AG09309 (cell line): ENCODE measurements around the gene SAP30L.

Experiments
- DNase-seq: peaks from one replicate; pipeline ENCODE4 v3.0.0-alpha.2; 2010; ENCODE audit warnings: low read depth
- H3K4me3 ChIP-seq: 2 replicates; pipeline ENCODE4 v1.5.1; 2011; ENCODE audit warnings: mild to moderate bottlenecking, low read depth, low read length, moderate library complexity; ENCODE audit not compliant: control insufficient read depth
- CTCF ChIP-seq: IDR thresholded peaks from 2 replicates; pipeline ENCODE4 v1.5.1; 2011; ENCODE audit warnings: mild to moderate bottlenecking, low read depth, low read length, inconsistent platforms; ENCODE audit not compliant: insufficient read depth, control insufficient read depth; ENCODE audit errors: missing control alignments

Gene SAP30L, protein sequence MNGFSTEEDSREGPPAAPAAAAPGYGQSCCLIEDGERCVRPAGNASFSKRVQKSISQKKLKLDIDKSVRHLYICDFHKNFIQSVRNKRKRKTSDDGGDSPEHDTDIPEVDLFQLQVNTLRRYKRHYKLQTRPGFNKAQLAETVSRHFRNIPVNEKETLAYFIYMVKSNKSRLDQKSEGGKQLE

GRCh38 chr5:154445422-154446194 lies at the start of gene SAP30L:
SAP30L (plus strand) TSS chr5:154445997; CDS start chr5:154446605, 608 bp downstream.
- TF ChIP-seq CTCF, result no peak
- peak; percentile 74 for DNase-seq
- peak within 1 kb of the TSS; percentile 57 for H3K4me3 ChIP-seq

DNA sequence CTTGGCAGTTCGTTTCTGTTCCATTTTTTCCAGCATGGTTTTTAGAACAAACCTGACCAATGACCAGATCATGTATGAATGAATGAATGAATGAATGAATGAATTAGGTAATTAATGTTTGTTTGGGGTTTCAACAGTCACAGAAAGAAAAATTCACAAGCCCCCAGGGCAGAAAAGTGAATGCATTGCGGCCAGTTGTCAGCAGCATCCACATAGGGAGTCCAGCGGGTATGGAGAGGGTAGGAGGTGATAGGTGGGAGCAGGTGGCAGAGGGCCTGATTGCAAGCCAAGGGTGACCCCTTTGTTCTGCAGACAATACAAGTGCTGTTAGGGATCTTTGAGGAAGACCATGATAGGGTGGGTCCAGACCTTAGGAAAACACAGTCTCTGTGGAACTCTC lies 49.7 kb upstream of the SAP30L start:
- no peak overlapping the region for H3K4me3 ChIP-seq

DNA sequence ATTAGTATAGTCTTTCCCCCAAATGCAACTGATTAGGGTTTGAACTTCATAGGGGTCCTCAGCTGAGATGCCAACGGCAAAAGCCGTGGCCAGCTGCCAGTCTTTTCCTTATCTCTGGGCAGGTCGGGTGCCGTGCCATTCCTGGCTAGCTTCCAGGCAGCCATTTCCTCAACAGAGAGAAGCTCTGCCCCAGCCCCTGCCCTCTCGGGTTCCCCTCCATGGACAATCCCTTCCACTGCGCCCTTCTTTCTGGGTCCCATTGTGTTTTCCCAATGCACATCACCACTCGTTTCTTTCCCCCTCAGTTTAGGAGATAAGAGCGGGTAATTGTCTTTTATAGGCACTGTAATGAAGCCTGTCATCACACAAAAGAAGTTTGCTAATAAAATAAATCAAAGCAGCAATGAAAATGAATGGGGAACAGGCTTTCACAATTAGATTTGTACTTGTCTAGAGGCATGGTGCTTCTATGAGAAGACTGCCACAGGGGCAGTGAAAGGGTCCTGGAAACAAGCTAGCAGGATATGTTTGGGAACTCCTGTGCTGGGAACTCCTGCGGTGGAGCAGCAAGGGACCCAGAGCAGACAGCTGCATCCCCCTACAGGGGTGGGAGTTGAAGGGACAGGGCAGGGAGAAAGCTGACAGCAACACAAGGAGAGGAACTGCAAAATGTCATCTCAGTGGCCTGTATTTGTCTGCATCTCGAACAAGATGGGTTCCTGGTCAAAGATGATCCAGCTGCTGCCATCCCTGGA lies 48.0 kb upstream of the SAP30L start:
- H3K4me3 ChIP-seq, result no peak overlapping the region
- no peak for DNase-seq
- no peak for TF ChIP-seq CTCF

More for the DNA sequence above, 49.7 kb upstream of the SAP30L start:
- DNase-seq, result no peak
- no peak for TF ChIP-seq CTCF

GRCh38 chr5:154400678-154401077 lies 45.1 kb upstream of the SAP30L start:
- no peak overlapping the region for H3K4me3 ChIP-seq
- DNase-seq, result no peak
- TF ChIP-seq CTCF, result no peak

GRCh38 chr5:154401355-154401754 lies 44.4 kb upstream of the SAP30L start:
- TF ChIP-seq CTCF, result no peak

DNA sequence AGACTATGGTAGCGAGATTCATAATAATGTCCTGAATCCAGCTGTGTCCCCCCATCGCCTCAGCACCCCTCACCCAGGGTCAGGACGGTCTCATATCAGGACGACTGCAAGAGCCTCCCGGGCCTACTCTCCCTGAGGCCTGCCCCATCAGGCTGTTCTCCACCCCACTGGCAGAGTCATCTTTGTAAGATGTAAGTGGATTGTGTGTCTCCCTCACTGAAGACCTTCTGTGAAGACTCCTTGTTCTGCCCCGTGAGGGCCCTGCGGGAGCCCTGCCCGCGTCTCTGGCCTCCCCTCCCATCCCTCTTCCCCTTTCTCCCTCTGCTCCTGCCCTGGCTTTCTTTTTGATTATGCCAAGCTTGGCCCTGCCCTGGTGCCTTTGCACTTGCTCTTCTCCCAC lies 43.9 kb upstream of the SAP30L start:
- no peak for TF ChIP-seq CTCF

More at GRCh38 chr5:154401355-154401754, 44.4 kb upstream of the SAP30L start:
- no peak overlapping the region for H3K4me3 ChIP-seq
- DNase-seq, result no peak

More for the DNA sequence above, 43.9 kb upstream of the SAP30L start:
- H3K4me3 ChIP-seq, result no peak overlapping the region
- no peak for DNase-seq
